ENCODE results near the gene THPO. TPM values are rescaled to one million over a fixed set of nuclear protein-coding genes. Genes with fewer than 3 reads are reported as not detected.
A peak's percentile ranks its signal among the peaks of the same experiment; 100 is the strongest.

THPO gene
- not detected for total RNA-seq

DNA sequence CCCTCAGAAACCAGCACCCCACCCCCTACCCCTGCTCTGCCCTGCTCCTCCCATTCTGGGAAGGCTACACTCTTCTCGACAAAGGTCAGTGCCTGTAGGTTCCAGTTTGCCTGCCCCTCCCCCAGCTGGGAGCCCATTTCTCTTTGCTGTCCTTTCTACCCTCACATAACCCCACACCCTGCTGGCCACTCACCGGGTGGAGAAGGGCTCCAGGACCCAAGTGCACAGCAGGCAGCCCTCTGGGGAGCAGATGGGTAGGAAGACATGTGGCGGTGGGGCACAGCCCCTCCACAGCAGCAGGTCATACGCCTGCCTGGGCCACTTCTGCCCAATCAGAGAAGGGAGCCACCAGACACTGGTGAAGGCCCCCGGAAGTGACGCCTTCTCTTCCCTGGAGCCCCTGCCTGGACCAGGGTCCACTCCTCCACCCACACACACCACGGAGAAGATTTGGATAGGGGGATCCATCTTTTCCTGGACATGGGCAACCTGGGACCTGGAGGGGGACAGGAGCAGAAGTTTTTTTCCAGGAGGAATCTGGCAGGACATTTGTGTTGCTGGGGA is at the start of gene THPO:
TSS of gene THPO (minus strand) at position 326 of the 564 bp plus-strand sequence. CDS start 1,948 bp downstream, outside the sequence.
- H3K9me3 Mint-ChIP-seq, result no peaks in the 10 kb centered on the region
- H3K4me3 Mint-ChIP-seq, result peak within 1 kb of the TSS; percentile 11
- DNase-seq, result no peak
- no peak within 1 kb of the TSS for H3K27ac Mint-ChIP-seq
- ChIA-PET CTCF (no interaction called here), POLR2A (no interaction called here)
- peaks cover 68% of the 10 kb centered on the region for H3K27me3 Mint-ChIP-seq
- H3K4me1 Mint-ChIP-seq, result peaks cover 5% of the 10 kb centered on the region
- no peaks in the 10 kb centered on the region for H3K36me3 Mint-ChIP-seq (ENCODE audit: low read depth)

DNA sequence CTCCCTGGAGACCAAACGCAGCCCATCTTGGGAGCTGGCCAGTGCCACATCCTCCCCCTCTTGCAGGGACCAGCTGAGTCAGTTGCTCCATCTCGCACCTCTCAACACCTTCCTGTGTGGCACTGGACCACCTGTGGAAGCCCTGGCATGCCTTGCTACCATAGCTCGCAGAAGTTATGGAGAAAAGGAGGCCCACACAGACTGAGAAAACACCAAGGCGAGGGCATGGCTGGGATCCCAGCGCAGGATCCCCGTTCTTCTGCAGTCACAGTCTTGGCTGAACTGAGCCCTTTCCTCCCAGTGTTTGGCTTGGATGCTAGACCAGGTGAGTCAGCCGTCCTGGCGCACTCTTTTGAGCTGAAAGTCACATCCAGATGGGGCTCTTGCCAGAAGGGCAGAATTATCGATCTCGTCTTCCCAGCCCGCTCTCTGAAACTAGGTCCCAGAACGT is 48.7 kb upstream of the THPO start:
- Mint-ChIP-seq H3K9me3 (no peaks in the 10 kb centered on the region), H3K27me3 (peaks cover 17% of the 10 kb centered on the region), H3K4me3 (no peak overlapping the region), H3K36me3 (ENCODE audit: low read depth) (no peaks in the 10 kb centered on the region), H3K4me1 (no peaks in the 10 kb centered on the region), H3K27ac (no peak overlapping the region)
- no peak for DNase-seq
- CTCF ChIA-PET, result no interaction called here
- POLR2A ChIA-PET, result no interaction called here

DNA sequence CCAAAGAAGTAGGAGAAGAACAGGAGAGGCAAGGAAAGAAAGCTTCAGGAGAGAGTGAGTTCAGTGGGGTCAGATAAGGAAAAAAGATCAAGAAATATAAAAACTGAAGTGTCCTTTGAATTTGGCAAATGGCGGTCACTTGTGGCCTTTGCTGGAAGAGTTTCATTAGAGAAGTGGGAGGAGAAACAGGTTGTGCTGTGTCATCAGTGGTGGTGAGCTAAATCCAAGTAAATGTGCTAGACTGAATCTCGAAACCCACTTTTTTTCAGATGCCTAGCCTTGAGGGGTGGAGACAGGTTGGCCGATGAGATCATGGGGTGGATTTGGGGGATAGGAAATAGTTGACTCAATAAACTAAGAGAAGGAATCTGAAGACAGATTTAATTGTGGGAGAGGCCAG is 45.6 kb upstream of the THPO start:
- ChIA-PET POLR2A (no interaction called here), CTCF (interaction anchor here (0.5 to 1.1 kb wide), 3 partner anchors 10 to 77 kb away, joined by 3 to 4 read pairs (median 3); no protein-coding TSS in a partner anchor)
- Mint-ChIP-seq H3K4me1 (no peaks in the 10 kb centered on the region), H3K27ac (no peak overlapping the region), H3K27me3 (peaks cover 14% of the 10 kb centered on the region), H3K4me3 (no peak overlapping the region), H3K9me3 (no peaks in the 10 kb centered on the region), H3K36me3 (ENCODE audit: low read depth) (no peaks in the 10 kb centered on the region)
- no peak for DNase-seq

DNA sequence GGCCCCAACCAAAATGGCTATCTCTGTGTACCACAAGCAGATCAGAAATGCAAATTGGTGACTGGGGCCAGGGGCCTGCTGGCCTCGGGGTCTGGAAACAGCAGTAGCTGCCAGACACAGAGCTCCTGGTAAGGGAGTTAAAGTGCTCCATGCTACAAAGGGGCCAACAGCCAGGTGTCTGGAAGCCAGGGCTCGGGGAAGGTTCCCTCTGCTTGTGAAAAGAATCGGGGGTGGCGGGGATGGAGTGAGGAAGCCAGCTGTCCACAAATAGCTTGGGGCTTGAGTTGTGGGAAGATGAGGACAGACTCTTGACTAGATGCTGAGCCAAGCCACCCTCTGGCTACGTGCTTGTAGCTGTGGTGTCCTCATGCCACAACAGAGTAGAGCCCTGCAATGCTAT is 41.2 kb upstream of the THPO start:
- Mint-ChIP-seq H3K9me3 (no peaks in the 10 kb centered on the region), H3K4me3 (no peak overlapping the region)
- POLR2A ChIA-PET, result interaction anchor here (0.6 kb wide), 1 partner anchor 430 kb away, joined by 4 read pairs; no protein-coding TSS in a partner anchor

DNA sequence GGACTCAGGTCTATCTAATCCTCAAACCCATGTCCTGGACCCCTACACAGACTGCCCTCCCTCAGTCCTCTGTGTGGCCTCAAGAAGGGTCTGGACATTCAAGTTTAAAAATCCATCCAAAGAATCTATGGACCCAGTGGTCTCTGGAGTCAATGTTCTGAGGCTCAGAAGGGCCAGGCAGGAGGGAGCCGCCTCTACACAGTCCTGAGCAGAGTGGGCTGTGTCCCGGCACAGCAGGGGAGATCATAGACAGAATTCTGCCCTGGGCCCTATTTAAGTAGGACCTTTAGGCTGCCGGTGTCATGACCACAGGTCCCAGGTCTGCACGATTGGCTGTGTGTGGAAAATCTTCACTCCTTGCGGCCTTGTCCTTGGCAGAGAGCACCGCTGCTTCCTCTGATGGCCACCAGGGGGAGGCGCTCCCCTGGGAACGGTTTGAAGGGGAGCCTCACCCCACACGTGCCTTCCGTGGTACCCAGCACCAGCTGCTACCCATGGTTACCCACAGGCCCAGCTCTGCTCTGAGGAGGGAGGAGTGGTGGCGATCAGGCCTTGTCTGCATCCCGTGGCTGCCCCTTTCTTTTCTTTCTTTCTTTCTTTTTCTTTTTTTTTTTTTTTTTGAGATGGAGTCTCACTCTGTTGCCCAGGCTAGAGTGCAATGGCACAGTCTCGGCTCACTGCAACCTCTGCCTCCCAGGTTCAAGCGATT is 39.8 kb upstream of the THPO start:
- ChIA-PET POLR2A (interaction anchor here (0.8 kb wide), 1 partner anchor 96 kb away, joined by 3 read pairs; no protein-coding TSS in a partner anchor), CTCF (interaction anchor here (0.6 to 4.9 kb wide), 10 partner anchors 14 to 360 kb away, joined by 3 to 61 read pairs (median 4); no protein-coding TSS in a partner anchor)
- no peaks in the 10 kb centered on the region for H3K9me3 Mint-ChIP-seq
- peaks cover 5% of the 10 kb centered on the region for H3K27me3 Mint-ChIP-seq
- no peak overlapping the region for H3K27ac Mint-ChIP-seq
- H3K36me3 Mint-ChIP-seq (ENCODE audit: low read depth), result no peaks in the 10 kb centered on the region
- DNase-seq, result peak; percentile 73
- no peak overlapping the region for H3K4me3 Mint-ChIP-seq
- peaks cover 2% of the 10 kb centered on the region for H3K4me1 Mint-ChIP-seq

More for the DNA sequence above, 41.2 kb upstream of the THPO start:
- no peak overlapping the region for H3K27ac Mint-ChIP-seq
- H3K36me3 Mint-ChIP-seq (ENCODE audit: low read depth), result no peaks in the 10 kb centered on the region
- peaks cover 14% of the 10 kb centered on the region for H3K27me3 Mint-ChIP-seq
- CTCF ChIA-PET, result interaction anchor here (1.1 to 4.9 kb wide), 3 partner anchors 24 to 121 kb away, joined by 3 to 61 read pairs (median 12); no protein-coding TSS in a partner anchor
- H3K4me1 Mint-ChIP-seq, result peaks cover 2% of the 10 kb centered on the region
- DNase-seq, result no peak

DNA sequence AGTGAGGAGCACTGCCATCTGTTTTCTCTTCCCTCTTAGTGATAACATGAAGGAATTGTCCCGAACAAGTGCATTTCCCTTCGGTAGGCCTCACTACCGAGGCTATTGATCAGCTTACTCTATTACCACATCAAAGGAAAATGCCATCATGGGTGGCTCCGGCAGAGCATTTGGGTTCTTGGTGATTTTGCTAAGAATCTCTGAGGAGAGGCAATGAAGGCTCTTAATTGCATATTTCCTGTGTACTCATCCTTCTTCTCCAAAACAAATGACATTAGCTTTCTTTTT is 37.1 kb upstream of the THPO start:
- no peaks in the 10 kb centered on the region for H3K36me3 Mint-ChIP-seq (ENCODE audit: low read depth)
- peaks cover 2% of the 10 kb centered on the region for H3K4me1 Mint-ChIP-seq
- no peak overlapping the region for H3K4me3 Mint-ChIP-seq
- POLR2A ChIA-PET, result no interaction called here
- H3K9me3 Mint-ChIP-seq, result no peaks in the 10 kb centered on the region
- DNase-seq, result no peak
- H3K27me3 Mint-ChIP-seq, result peaks cover 4% of the 10 kb centered on the region
- CTCF ChIA-PET, result interaction anchor here (1.0 to 1.5 kb wide), 3 partner anchors 10 to 98 kb away, joined by 3 to 6 read pairs (median 5); no protein-coding TSS in a partner anchor
- no peak overlapping the region for H3K27ac Mint-ChIP-seq

DNA sequence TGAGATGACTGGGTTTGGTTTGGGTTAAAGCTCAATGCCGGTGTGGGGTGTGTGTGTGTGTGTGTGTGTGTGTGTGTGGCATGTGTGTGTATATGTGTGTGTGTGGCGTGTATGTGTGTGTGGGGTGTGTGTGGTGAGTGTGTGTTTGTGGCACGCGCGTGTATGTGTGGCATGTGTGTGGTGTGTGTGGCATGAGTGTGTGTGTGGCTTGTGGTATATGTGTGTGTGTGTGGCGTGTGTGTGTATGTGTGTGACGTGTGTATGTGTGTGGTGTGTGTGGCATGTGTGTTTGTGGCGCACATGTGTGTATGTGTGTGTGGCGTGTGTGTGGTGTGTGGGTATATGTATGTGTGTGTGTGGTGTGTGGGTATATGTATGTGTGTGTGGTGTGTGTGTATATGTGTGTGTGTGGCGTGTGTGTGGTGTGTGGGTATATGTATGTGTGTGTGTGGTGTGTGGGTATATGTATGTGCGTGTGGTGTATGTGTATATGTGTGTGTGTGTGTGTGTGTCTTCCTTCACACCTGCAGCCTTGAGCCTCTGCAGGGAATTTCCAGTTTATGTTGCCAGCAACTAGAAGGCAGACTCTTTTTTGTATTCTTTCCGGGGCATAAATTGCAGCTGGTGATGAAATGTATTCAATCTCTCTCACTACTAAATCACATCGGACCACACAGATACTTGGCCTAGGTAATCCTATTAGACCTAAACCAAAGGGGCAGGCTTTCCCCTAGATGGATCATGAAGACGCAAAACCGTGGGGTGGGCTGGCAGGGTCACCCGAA is 36.6 kb upstream of the THPO start:
- no peak for DNase-seq
- peaks cover 2% of the 10 kb centered on the region for H3K4me1 Mint-ChIP-seq
- POLR2A ChIA-PET, result no interaction called here
- no peak overlapping the region for H3K27ac Mint-ChIP-seq
- peaks cover 4% of the 10 kb centered on the region for H3K27me3 Mint-ChIP-seq
- H3K4me3 Mint-ChIP-seq, result no peak overlapping the region
- CTCF ChIA-PET, result interaction anchor here (0.9 to 3.5 kb wide), 6 partner anchors 9 to 99 kb away, joined by 3 to 18 read pairs (median 6); no protein-coding TSS in a partner anchor
- no peaks in the 10 kb centered on the region for H3K36me3 Mint-ChIP-seq (ENCODE audit: low read depth)
- no peaks in the 10 kb centered on the region for H3K9me3 Mint-ChIP-seq

DNA sequence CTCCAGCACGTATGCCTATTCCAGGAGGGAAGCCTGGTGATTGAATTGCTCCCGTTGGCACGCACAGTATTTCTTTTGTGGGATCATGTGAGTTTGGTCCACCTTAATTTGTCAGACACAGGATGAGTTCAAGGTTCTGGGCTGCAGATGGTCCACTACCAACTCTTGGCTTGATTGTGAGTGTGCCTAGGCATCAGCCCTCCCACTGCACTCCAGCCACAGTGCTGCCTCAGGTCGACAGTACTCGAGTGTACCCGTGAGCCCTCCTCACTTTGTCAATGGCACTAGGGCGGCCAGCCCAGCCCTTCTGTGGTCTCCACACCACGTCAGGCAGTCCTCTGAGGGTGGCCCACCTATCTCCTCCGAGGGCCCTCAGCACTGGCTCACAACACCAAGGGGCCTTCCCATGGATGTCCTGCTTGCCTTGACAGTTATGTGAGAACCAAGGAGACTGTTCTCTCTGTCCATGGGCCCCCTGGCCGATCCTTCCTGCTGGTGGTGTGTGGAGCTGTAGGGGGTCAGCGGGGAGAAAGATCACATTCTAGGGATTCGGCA is 32.0 kb upstream of the THPO start:
- Mint-ChIP-seq H3K27me3 (peaks cover 2% of the 10 kb centered on the region), H3K4me1 (no peaks in the 10 kb centered on the region), H3K36me3 (ENCODE audit: low read depth) (no peaks in the 10 kb centered on the region), H3K27ac (no peak overlapping the region), H3K9me3 (no peaks in the 10 kb centered on the region), H3K4me3 (no peak overlapping the region)
- no peak for DNase-seq
- POLR2A ChIA-PET, result no interaction called here
- CTCF ChIA-PET, result no interaction called here

DNA sequence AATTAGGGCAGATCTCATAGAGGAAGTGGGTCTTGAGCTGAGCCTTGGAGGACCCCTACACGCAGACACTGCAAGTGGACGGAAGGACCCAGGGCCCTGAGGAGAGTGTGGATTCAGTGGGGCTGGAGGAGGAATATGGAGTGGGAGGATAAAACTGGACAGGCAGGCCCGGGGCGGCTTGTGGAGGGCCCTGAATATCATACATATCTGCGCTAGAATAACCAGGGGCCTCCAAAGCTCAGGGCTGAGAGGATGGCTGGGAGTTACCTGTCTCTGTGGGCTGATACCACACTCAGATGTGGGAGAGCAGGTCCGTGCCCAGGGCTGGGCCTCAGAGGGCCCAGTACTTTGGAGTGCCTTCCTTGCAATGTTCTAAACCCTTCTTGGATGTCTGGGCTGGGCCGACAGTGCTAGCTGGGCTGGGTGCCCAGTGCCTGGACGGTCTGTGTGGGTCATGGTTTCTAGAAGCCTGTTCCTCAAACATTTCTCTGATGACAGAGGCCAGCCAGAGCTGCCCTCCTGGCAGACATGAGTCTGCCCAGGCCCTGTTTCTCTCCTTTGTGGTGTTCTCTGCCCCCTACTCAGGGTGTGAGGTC is 31.4 kb upstream of the THPO start:
- ChIA-PET POLR2A (no interaction called here), CTCF (no interaction called here)
- no peaks in the 10 kb centered on the region for H3K9me3 Mint-ChIP-seq
- H3K36me3 Mint-ChIP-seq (ENCODE audit: low read depth), result no peaks in the 10 kb centered on the region
- H3K4me1 Mint-ChIP-seq, result no peaks in the 10 kb centered on the region
- peaks cover 3% of the 10 kb centered on the region for H3K27me3 Mint-ChIP-seq
- no peak overlapping the region for H3K27ac Mint-ChIP-seq
- no peak for DNase-seq
- H3K4me3 Mint-ChIP-seq, result no peak overlapping the region

DNA sequence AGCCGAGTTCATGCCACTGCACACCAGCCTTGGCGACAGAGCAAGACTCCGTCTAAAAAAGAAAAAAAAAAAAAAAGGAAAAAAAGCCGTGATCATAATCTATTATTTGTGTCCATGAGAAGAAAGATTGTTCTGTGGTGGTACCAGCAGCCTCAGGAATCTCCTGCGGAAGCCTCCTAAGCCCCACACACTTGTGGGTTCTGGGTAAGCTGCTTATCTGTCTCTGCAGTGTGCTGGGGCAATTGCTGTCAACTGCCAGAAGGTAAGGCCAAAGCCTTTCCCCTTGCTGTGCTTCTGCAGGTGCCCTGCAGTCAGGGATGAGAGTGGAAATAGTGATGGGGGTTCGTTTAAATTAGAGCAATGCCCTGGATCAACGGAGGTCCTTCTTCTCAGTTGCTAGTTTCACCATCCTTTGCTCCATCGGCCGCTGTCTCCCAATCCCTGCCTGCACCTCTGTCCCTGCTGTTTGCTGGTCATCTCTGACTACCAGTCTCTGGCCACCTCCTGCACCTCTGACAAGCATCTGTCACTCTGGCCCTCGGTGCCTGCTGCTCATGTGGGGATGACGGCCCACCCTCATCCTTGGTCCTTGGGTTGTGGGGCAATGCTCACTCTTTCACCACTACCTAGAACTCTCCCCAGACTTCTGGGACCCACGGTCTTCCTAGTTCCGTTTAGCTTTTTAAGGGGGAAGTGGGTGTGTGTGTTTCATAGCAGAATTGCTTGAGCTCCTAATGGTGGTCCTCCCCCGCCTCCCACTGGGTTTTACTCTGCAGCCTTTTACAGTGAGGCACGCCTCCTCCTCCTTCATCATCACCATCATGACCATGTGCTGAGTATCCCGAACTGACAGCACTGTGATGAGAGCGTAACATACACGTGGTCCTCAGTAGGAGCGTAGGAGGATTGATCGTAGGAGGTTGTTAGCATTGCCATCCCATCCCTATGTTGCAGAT is 27.3 kb upstream of the THPO start:
- Mint-ChIP-seq H3K9me3 (no peaks in the 10 kb centered on the region), H3K4me3 (no peak overlapping the region), H3K27ac (no peak overlapping the region), H3K36me3 (ENCODE audit: low read depth) (no peaks in the 10 kb centered on the region), H3K4me1 (no peaks in the 10 kb centered on the region), H3K27me3 (peaks cover 22% of the 10 kb centered on the region)
- DNase-seq, result no peak
- POLR2A ChIA-PET, result no interaction called here
- CTCF ChIA-PET, result interaction anchor here (0.9 kb wide), 1 partner anchor 10 kb away, joined by 3 read pairs; no protein-coding TSS in a partner anchor

DNA sequence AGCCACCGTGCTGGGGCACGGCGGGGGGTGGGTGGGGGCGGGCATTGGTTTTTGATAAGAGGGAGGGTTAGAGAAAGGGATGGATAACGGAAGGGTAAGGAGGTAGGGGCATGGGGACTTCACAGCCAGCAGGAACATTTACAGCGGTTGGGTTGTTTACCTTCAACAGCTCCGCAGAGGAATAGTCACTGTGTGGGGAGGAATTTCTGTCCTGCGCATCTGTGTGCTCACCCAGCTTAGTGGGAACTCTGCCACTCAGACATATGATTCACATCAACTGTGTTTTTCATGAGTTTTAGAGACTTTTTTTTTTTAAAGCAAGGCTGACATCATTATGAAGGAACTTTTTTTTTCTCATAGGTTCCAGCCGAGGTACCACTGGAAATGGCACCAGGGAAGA is 21.4 kb upstream of the THPO start:
- no peak overlapping the region for H3K4me3 Mint-ChIP-seq
- ChIA-PET POLR2A (no interaction called here), CTCF (interaction anchor here (0.6 kb wide), 1 partner anchor 141 kb away, joined by 3 read pairs; no protein-coding TSS in a partner anchor)
- H3K4me1 Mint-ChIP-seq, result no peaks in the 10 kb centered on the region
- no peaks in the 10 kb centered on the region for H3K9me3 Mint-ChIP-seq
- no peak overlapping the region for H3K27ac Mint-ChIP-seq
- H3K36me3 Mint-ChIP-seq (ENCODE audit: low read depth), result no peaks in the 10 kb centered on the region
- peaks cover 28% of the 10 kb centered on the region for H3K27me3 Mint-ChIP-seq
- no peak for DNase-seq

DNA sequence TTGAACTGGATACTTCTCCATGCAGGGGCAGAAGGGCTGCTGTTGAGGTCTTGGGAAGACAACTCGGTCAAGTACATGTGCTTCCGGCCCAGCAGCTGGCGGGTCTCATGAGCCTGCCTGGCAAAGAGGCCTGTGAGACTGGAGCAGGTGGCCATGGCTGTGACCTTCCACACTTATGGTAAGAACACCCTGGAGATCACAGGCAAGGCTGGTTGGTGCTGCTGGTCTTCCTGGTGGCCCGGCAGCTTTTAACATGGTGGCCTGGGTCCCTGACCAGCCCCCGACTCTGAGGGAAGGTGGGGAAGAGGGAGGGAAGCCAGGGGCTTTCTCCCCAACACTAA is 17.3 kb upstream of the THPO start:
- Mint-ChIP-seq H3K36me3 (ENCODE audit: low read depth) (no peaks in the 10 kb centered on the region), H3K27ac (no peak overlapping the region), H3K27me3 (peaks cover 28% of the 10 kb centered on the region), H3K9me3 (no peaks in the 10 kb centered on the region), H3K4me1 (no peaks in the 10 kb centered on the region), H3K4me3 (no peak overlapping the region)
- ChIA-PET CTCF (no interaction called here), POLR2A (no interaction called here)
- DNase-seq, result no peak
